Right lobe of liver (tissue), 4 donors: Measurements from ENCODE around the gene ASH1L.

Experiments used
- CTCF ChIP-seq, 4 donors: fragments of 200-600 bp in 3 of 4; fragments of 450-650 bp in 1 of 4; IDR thresholded peaks; one replicate each; pipeline versions ENCODE4 v1.5.1 to v1.8.0; 2016 to 2022; ENCODE audit warnings: antibody characterized with exemption in 4 of 4, mild to moderate bottlenecking in 2 of 4
- POLR2A ChIP-seq: fragments of 450-650 bp; IDR thresholded peaks from one replicate; pipeline ENCODE4 v1.6.1; 2017; ENCODE audit warnings: antibody characterized with exemption, mild to moderate bottlenecking
- donor health status: DM: no; HTN: no; CAD: no.
- donor health status: DM: no; HTN: no; CAD: no.
- donor health status: DM: no; HTN: yes; CAD: no.

GRCh38 chr1:155325603-155325893 lies 237.1 kb downstream of the ASH1L start:
- no peak for TF ChIP-seq CTCF (IDR thresholded peaks at IDR 0.05)
- TF ChIP-seq POLR2A, result no peak
